ENCODE results near the gene KAZN. TPM values are rescaled to one million over a fixed set of nuclear protein-coding genes. Genes with fewer than 3 reads are reported as not detected.
A peak's percentile ranks its signal among the peaks of the same experiment; 100 is the strongest.
"Not testable (repeated sequence)": the region's sequence is repeated elsewhere in the genome, so short reads cannot be mapped to it uniquely, and the experiment has no call there.

Gene KAZN
- total RNA-seq, 2 donors from 2014 or later, result 0.46 to 0.58 TPM

- no peak overlapping the region for H3K27ac Mint-ChIP-seq
- DNase-seq (no peak), ATAC-seq (replicated peaks in 1 of 2) (no peak)
- no peaks in the 10 kb centered on the region for H3K4me1 Mint-ChIP-seq (ENCODE audit: low read depth)
- H3K9me3 Mint-ChIP-seq, result no peaks in the 10 kb centered on the region
- H3K36me3 Mint-ChIP-seq (ENCODE audit: insufficient read depth in 2 of 2), result no peaks in the 10 kb centered on the region
- no peaks in the 10 kb centered on the region for H3K27me3 Mint-ChIP-seq (ENCODE audit: low read depth)
- H3K4me3 Mint-ChIP-seq, result no peak overlapping the region
Observed at GRCh38 chr1:14955976-14956375, 357.5 kb downstream of the KAZN start.

GRCh38 chr1:14956579-14957195 lies 358.2 kb downstream of the KAZN start:
- H3K27me3 Mint-ChIP-seq (ENCODE audit: low read depth), result no peaks in the 10 kb centered on the region
- no peak overlapping the region for H3K4me3 Mint-ChIP-seq
- H3K27ac Mint-ChIP-seq, result no peak overlapping the region
- ATAC-seq (replicated peaks in 1 of 2), result no peak
- H3K9me3 Mint-ChIP-seq, result no peaks in the 10 kb centered on the region
- DNase-seq, result no peak
- no peaks in the 10 kb centered on the region for H3K36me3 Mint-ChIP-seq (ENCODE audit: insufficient read depth in 2 of 2)
- H3K4me1 Mint-ChIP-seq (ENCODE audit: low read depth), result no peaks in the 10 kb centered on the region

GRCh38 chr1:14957375-14958098 lies 359.1 kb downstream of the KAZN start:
- Mint-ChIP-seq H3K4me1 (ENCODE audit: low read depth) (no peaks in the 10 kb centered on the region), H3K36me3 (ENCODE audit: insufficient read depth in 2 of 2) (no peaks in the 10 kb centered on the region), H3K27me3 (ENCODE audit: low read depth) (no peaks in the 10 kb centered on the region), H3K4me3 (no peak overlapping the region), H3K27ac (no peak overlapping the region), H3K9me3 (no peaks in the 10 kb centered on the region)
- no peak for DNase-seq
- ATAC-seq (replicated peaks in 1 of 2), result no peak

- no peak overlapping the region for H3K27ac Mint-ChIP-seq
- ATAC-seq (replicated peaks in 1 of 2), result no peak
- DNase-seq, result no peak
- no peaks in the 10 kb centered on the region for H3K27me3 Mint-ChIP-seq (ENCODE audit: low read depth)
- no peaks in the 10 kb centered on the region for H3K36me3 Mint-ChIP-seq (ENCODE audit: insufficient read depth in 2 of 2)
- H3K4me3 Mint-ChIP-seq, result no peak overlapping the region
- H3K9me3 Mint-ChIP-seq, result no peaks in the 10 kb centered on the region
- H3K4me1 Mint-ChIP-seq (ENCODE audit: low read depth), result no peaks in the 10 kb centered on the region
Observed at GRCh38 chr1:14958249-14959058, 360.0 kb downstream of the KAZN start.

- no peaks in the 10 kb centered on the region for H3K27me3 Mint-ChIP-seq (ENCODE audit: low read depth)
Observed at GRCh38 chr1:14959059-14959694, 360.7 kb downstream of the KAZN start.

GRCh38 chr1:14961661-14962267 lies 363.3 kb downstream of the KAZN start:
- Mint-ChIP-seq H3K4me1 (ENCODE audit: low read depth) (no peaks in the 10 kb centered on the region), H3K36me3 (ENCODE audit: insufficient read depth in 2 of 2) (peaks cover 0 to 1% of the 10 kb centered on the region in 2 donors), H3K27me3 (ENCODE audit: low read depth) (peaks cover 4% of the 10 kb centered on the region), H3K27ac (no peak overlapping the region), H3K4me3 (no peak overlapping the region), H3K9me3 (no peaks in the 10 kb centered on the region)
- ATAC-seq (replicated peaks in 1 of 2) (no peak), DNase-seq (no peak)

More at GRCh38 chr1:14959059-14959694, 360.7 kb downstream of the KAZN start:
- H3K36me3 Mint-ChIP-seq (ENCODE audit: insufficient read depth in 2 of 2), result peaks cover 0 to 1% of the 10 kb centered on the region in 2 donors
- no peak overlapping the region for H3K27ac Mint-ChIP-seq
- DNase-seq, result no peak
- H3K9me3 Mint-ChIP-seq, result no peaks in the 10 kb centered on the region
- ATAC-seq (replicated peaks in 1 of 2), result no peak
- H3K4me3 Mint-ChIP-seq, result no peak overlapping the region
- H3K4me1 Mint-ChIP-seq (ENCODE audit: low read depth), result no peaks in the 10 kb centered on the region

GRCh38 chr1:14962407-14962806 lies 363.9 kb downstream of the KAZN start:
- H3K27me3 Mint-ChIP-seq (ENCODE audit: low read depth), result peaks cover 4% of the 10 kb centered on the region
- no peak for DNase-seq
- H3K4me1 Mint-ChIP-seq (ENCODE audit: low read depth), result no peaks in the 10 kb centered on the region
- ATAC-seq (replicated peaks in 1 of 2), result no peak
- no peak overlapping the region for H3K4me3 Mint-ChIP-seq
- peaks cover 0 to 1% of the 10 kb centered on the region in 2 donors for H3K36me3 Mint-ChIP-seq (ENCODE audit: insufficient read depth in 2 of 2)
- no peaks in the 10 kb centered on the region for H3K9me3 Mint-ChIP-seq
- H3K27ac Mint-ChIP-seq, result no peak overlapping the region

GRCh38 chr1:14963791-14964710 lies 365.6 kb downstream of the KAZN start:
- H3K36me3 Mint-ChIP-seq (ENCODE audit: insufficient read depth in 2 of 2); H3K27me3 Mint-ChIP-seq (ENCODE audit: low read depth); H3K4me3 Mint-ChIP-seq; DNase-seq; H3K27ac Mint-ChIP-seq; H3K4me1 Mint-ChIP-seq (ENCODE audit: low read depth); H3K9me3 Mint-ChIP-seq; ATAC-seq (replicated peaks in 1 of 2): not testable (repeated sequence)

GRCh38 chr1:14964711-14965055 lies 366.2 kb downstream of the KAZN start:
- ATAC-seq (replicated peaks in 1 of 2) (no peak), DNase-seq (no peak)
- Mint-ChIP-seq H3K9me3 (no peaks in the 10 kb centered on the region), H3K27me3 (ENCODE audit: low read depth) (peaks cover 4% of the 10 kb centered on the region), H3K36me3 (ENCODE audit: insufficient read depth in 2 of 2) (peaks cover 0 to 1% of the 10 kb centered on the region in 2 donors), H3K4me3 (no peak overlapping the region), H3K4me1 (ENCODE audit: low read depth) (peaks cover 11% of the 10 kb centered on the region), H3K27ac (no peak overlapping the region)

- no peak overlapping the region for H3K27ac Mint-ChIP-seq
- peaks cover 19% of the 10 kb centered on the region for H3K4me1 Mint-ChIP-seq (ENCODE audit: low read depth)
- no peak for DNase-seq
- H3K4me3 Mint-ChIP-seq, result no peak overlapping the region
- no peaks in the 10 kb centered on the region for H3K9me3 Mint-ChIP-seq
- peaks cover 4% of the 10 kb centered on the region for H3K27me3 Mint-ChIP-seq (ENCODE audit: low read depth)
- ATAC-seq (replicated peaks in 1 of 2), result no peak
- H3K36me3 Mint-ChIP-seq (ENCODE audit: insufficient read depth in 2 of 2), result peaks cover 0 to 1% of the 10 kb centered on the region in 2 donors
Observed at GRCh38 chr1:14968251-14968851, 369.9 kb downstream of the KAZN start.

- no peak overlapping the region for H3K27ac Mint-ChIP-seq
- peaks cover 4% of the 10 kb centered on the region for H3K27me3 Mint-ChIP-seq (ENCODE audit: low read depth)
- H3K4me3 Mint-ChIP-seq, result no peak overlapping the region
- no peaks in the 10 kb centered on the region for H3K9me3 Mint-ChIP-seq
- DNase-seq, result peak; percentile 33 to 58
- ATAC-seq (replicated peaks in 1 of 2), result peak; percentile 98 to 99
- no peaks in the 10 kb centered on the region for H3K36me3 Mint-ChIP-seq (ENCODE audit: insufficient read depth in 2 of 2)
- peaks cover 19% of the 10 kb centered on the region for H3K4me1 Mint-ChIP-seq (ENCODE audit: low read depth)
Observed at GRCh38 chr1:14969006-14969405, 370.5 kb downstream of the KAZN start.

All from activated T-cell treated with anti-CD3 and anti-CD28 coated beads, Interleukin-2, amount 50 U/mL, for 72 hours (primary cell).